ENCODE measurements around the gene RBM17.
"Not testable (repeated sequence)": the region's sequence is repeated elsewhere in the genome, so short reads cannot be mapped to it uniquely, and the experiment has no call there.

The RBM17 gene

DNA sequence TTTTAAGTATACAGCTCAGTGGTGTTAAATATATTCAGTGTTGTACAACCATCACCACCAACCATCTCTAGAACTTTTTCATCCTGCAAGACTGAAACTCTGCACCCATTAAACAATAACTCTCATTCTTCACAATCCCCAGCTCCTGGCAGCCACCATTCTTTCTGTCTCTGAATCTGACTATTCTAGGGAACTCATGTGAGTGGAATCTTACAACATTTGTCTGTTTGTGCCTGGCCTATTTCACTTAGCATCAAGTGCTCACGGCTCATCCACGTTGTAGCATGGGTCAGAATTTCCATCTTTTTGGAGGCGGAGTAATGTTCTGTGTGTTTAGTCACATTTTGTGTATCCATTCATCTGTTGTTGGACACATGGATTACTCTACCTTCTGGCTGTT lies 73.1 kb downstream of the RBM17 start:
- Histone ChIP-seq H3K27me3 (ENCODE audit: control insufficient read depth, insufficient read depth, low read length) (no peaks in the 10 kb centered on the region), H3K4me3 (ENCODE audit: low read length) (no peak overlapping the region), H3K36me3 (ENCODE audit: insufficient read depth, low read length) (no peaks in the 10 kb centered on the region), H3K4me1 (ENCODE audit: control insufficient read depth, insufficient read depth, low read length) (peaks cover 23% of the 10 kb centered on the region), H3K4me2 (ENCODE audit: low read length) (no peak overlapping the region), H3K9me3 (replicated peaks; ENCODE audit: low read length) (no peaks in the 10 kb centered on the region), H3K9ac (ENCODE audit: low read depth, low read length) (no peak overlapping the region)

DNA sequence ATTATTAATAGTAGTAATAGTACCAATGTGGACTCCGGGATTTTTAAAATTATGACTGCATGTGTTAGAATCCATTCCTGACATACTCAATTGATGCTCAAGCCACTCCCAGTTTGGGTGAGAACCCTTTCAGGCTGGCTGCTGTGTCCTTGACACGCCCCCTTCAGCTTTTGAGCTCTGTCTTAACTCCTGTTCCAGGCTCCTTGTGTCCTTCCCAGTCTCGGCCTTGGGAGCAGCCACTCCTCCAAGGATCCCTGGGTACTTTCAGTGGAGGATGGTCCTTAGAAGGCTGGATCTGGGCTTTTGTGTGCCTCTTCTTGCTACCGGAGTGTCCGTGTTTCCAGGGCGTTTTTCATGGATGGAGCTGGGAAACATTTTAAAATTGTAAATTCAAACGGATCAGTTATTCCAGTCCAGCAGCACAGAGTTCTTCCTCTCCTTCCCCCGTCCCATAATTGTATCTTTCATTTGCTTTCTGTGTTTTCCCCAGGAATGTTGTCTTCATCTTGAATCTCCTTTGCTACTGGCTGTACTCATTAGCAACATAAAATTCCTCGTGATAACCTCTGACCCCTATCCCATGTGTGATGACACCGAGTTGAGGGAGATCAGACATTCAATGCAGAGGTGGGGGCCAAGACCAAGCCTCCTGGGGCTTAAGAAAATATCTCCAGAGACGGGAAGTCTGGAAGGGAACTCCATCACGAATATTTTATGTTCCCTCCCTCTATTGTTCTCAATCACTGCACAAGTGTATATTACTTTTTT lies 73.9 kb downstream of the RBM17 start:
- H3K36me3 ChIP-seq (ENCODE audit: insufficient read depth, low read length), result no peaks in the 10 kb centered on the region
- H3K9ac ChIP-seq (ENCODE audit: low read depth, low read length), result peak overlapping the region; percentile 52
- H3K4me1 ChIP-seq (ENCODE audit: control insufficient read depth, insufficient read depth, low read length), result peaks cover 19% of the 10 kb centered on the region
- peak overlapping the region; percentile 89 for H3K4me3 ChIP-seq (ENCODE audit: low read length)
- no peaks in the 10 kb centered on the region for H3K9me3 ChIP-seq (replicated peaks; ENCODE audit: low read length)
- peak overlapping the region; percentile 95 for H3K4me2 ChIP-seq (ENCODE audit: low read length)
- no peaks in the 10 kb centered on the region for H3K27me3 ChIP-seq (ENCODE audit: control insufficient read depth, insufficient read depth, low read length)

DNA sequence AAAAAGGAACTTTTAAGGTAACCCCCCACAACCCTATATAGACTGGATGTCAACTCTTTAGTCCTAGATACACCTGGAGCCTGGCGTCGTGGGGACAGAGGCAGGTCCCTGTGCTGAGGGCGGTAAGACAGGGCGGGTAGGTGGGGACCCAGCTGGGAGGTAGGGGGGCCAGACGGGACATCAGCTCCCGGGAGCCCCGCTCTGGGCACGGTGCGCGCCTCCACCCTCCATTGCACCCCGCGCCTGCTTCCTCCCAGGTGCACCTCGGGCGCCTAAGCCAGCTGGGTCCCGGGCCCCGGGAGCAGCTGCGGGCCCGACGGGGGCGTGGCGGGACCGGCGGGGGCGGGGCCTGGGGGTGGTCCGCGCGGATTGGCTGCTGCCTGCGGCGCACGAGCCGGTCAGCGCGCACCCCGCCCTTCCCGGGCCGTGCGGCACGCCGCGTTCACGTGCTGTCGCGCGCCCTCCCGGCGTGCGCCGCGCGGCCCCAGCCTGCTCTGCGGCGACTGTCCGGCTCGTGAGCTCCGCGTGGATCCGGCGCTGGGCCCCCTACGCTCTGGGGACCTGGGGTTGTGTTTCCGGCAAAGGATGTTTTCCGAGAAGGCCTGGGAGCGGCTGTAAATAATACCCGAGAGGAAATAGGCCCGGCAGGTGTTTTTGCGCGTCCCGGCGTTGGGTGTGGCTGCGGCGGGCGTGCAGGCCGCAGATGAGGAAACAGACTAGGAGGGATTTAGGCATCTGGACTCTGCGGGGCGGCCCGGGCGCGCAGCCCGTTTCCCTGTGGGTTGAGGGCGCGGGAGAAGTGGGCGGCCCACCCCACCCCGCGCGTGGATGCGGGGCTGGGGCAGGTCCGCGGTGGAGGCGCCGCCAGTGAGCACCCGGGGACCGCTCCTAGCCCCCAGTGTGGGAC lies 74.8 kb downstream of the RBM17 start:
- Histone ChIP-seq H3K27me3 (ENCODE audit: control insufficient read depth, insufficient read depth, low read length) (no peaks in the 10 kb centered on the region), H3K9ac (ENCODE audit: low read depth, low read length) (peak overlapping the region; percentile 97), H3K4me3 (ENCODE audit: low read length) (peak overlapping the region; percentile 89), H3K36me3 (ENCODE audit: insufficient read depth, low read length) (peaks cover 4% of the 10 kb centered on the region), H3K4me2 (ENCODE audit: low read length) (peak overlapping the region; percentile 95), H3K4me1 (ENCODE audit: control insufficient read depth, insufficient read depth, low read length) (peaks cover 15% of the 10 kb centered on the region), H3K9me3 (replicated peaks; ENCODE audit: low read length) (no peaks in the 10 kb centered on the region)

DNA sequence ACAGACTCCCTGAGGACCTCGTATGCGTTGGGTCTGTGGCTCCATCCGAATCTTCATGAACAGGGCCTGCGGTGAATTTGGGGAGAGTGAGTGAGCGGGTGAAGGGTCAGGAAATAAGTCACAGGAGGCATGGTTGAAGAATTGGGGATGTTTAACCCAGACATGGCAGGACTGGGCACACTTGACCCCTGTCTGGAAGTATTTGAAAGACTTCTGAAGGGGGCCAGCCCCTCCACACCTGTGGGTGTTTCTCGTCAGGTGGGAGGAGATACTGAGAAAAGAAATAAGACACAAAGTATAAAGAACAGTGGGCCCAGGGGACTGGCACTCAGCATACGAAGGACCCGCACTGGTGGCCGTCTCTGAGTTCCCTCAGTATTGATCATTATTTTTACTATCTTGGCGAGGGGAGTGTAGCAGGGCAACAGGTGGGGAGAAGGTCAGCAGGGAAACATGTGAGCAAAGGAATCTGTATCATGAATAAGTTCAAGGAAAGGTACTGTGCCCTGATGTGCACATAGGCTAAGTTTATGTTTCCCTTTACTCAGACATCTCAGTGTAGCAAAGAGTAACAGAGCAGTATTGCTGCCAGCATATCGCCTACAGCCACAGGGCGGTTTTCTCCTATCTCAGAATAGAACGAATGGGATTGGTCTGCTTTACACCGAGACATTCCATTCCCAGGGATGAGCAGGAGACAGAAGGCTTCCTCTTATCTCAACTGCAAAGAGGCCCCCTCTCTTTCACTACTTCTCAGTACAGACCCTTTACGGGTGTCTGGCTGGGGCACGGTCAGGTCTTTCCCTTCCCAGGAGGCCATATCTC lies 75.6 kb downstream of the RBM17 start:
- no peaks in the 10 kb centered on the region for H3K27me3 ChIP-seq (ENCODE audit: control insufficient read depth, insufficient read depth, low read length)
- H3K4me2 ChIP-seq (ENCODE audit: low read length), result peak overlapping the region; percentile 95
- H3K4me1 ChIP-seq (ENCODE audit: control insufficient read depth, insufficient read depth, low read length), result peaks cover 15% of the 10 kb centered on the region
- peak overlapping the region; percentile 97 for H3K9ac ChIP-seq (ENCODE audit: low read depth, low read length)
- H3K4me3 ChIP-seq (ENCODE audit: low read length), result peak overlapping the region; percentile 89
- H3K9me3 ChIP-seq (replicated peaks; ENCODE audit: low read length), result no peaks in the 10 kb centered on the region
- H3K36me3 ChIP-seq (ENCODE audit: insufficient read depth, low read length), result peaks cover 4% of the 10 kb centered on the region

DNA sequence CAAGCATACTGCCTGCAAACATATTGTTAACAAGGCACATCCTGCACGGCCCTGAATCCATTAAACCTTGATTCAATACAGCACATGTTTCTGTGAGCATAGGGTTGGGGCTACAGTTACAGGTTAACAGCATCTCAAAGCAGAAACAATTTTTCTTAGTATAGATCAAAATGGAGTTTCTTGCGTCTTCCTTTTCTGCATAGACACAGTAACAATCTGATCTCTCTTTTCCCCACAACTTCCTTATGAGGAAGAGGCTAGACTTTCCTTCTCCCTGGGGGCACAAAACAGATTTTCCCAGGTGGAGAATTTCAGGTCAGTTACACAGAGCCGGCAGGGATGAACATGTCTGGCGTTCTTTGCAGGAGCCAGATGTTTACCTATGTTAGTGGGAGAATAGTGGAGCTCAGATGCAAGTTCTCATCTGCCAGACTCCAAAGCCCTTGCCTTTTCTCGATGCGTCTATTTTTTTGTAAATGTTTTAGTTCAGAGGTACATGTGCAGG lies 76.4 kb downstream of the RBM17 start:
- Histone ChIP-seq H3K9me3 (replicated peaks; ENCODE audit: low read length) (no peaks in the 10 kb centered on the region), H3K4me1 (ENCODE audit: control insufficient read depth, insufficient read depth, low read length) (peaks cover 15% of the 10 kb centered on the region), H3K36me3 (ENCODE audit: insufficient read depth, low read length) (peaks cover 4% of the 10 kb centered on the region), H3K27me3 (ENCODE audit: control insufficient read depth, insufficient read depth, low read length) (no peaks in the 10 kb centered on the region), H3K4me3 (ENCODE audit: low read length) (no peak overlapping the region), H3K9ac (ENCODE audit: low read depth, low read length) (no peak overlapping the region), H3K4me2 (ENCODE audit: low read length) (peak overlapping the region; percentile 95)

DNA sequence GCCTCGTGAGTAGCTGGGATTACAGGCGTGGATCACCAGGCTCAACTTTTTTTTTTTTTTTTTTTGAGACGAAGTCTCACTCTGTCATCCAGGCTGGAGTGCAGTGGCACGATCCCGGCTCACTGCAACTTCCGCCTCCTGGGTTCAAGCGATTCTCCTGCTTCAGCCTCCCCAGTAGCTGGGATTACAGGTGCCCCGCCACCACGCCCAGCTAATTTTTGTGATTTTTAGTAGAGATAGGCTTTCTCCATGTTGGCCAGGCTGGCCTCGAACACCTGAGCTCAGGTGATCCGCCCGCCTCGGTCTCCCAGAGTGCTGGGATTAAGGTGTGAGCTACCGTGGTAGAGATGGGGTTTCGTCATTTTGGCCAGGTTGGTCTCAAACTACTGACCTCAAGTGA lies 77.1 kb downstream of the RBM17 start:
- H3K9me3 ChIP-seq (replicated peaks; ENCODE audit: low read length); H3K27me3 ChIP-seq (ENCODE audit: control insufficient read depth, insufficient read depth, low read length); H3K4me3 ChIP-seq (ENCODE audit: low read length); H3K4me2 ChIP-seq (ENCODE audit: low read length); H3K9ac ChIP-seq (ENCODE audit: low read depth, low read length); H3K36me3 ChIP-seq (ENCODE audit: insufficient read depth, low read length): not testable (repeated sequence)
- H3K4me1 ChIP-seq (ENCODE audit: control insufficient read depth, insufficient read depth, low read length), result peaks cover 15% of the 10 kb centered on the region

Small RNAs within 50 kb of the gene (small RNA-seq; reads per million reads assigned to genes)
- gene MIR3155A, result 0.21 reads per million

All from skeletal muscle satellite cell (primary cell).